Natural killer cell (primary cell): Measurements from ENCODE around the gene METTL9. TPM values are rescaled to one million over a fixed set of nuclear protein-coding genes. Genes with fewer than 3 reads are reported as not detected.
A peak's percentile ranks its signal among the peaks of the same experiment; 100 is the strongest.

ENCODE experiments used
- ATAC-seq, 3 donors: fragments of 150-1000 bp in 2 of 3; fragments of 200-7000 bp in 1 of 3; cut with Tn5 transposase; 1 replicate in 1 of 3; 2 replicates in 2 of 3; pipeline ENCODE4 v1.10.0; 2021; ENCODE audit warnings: mild to moderate bottlenecking in 2 of 3, moderate library complexity in 2 of 3
- DNase-seq, 2 donors: peaks; one replicate each; pipeline versions ENCODE4 v3.0.0 to v3.0.0-alpha.2; 2013 to 2021; ENCODE audit warnings: mixed read lengths in 1 of 2
- H3K27ac ChIP-seq: one replicate; pipeline ENCODE4 v1.5.1; 2013; ENCODE audit warnings: mild to moderate bottlenecking, low read length
- H3K27me3 ChIP-seq: one replicate; pipeline ENCODE4 v1.6.1; 2013; ENCODE audit warnings: low read length; ENCODE audit not compliant: control insufficient read depth, insufficient read depth
- H3K36me3 ChIP-seq: one replicate; pipeline ENCODE4 v1.6.1; 2013; ENCODE audit warnings: low read length; ENCODE audit not compliant: control insufficient read depth, insufficient read depth
- H3K4me1 ChIP-seq: one replicate; pipeline ENCODE4 v1.6.1; 2013; ENCODE audit warnings: low read length; ENCODE audit not compliant: control insufficient read depth, insufficient read depth
- H3K4me3 ChIP-seq: one replicate; pipeline ENCODE4 v1.5.1; 2013; ENCODE audit warnings: low read length
- H3K9me3 ChIP-seq: one replicate; pipeline ENCODE4 v1.6.1; 2013; ENCODE audit warnings: low read length; ENCODE audit not compliant: control insufficient read depth, insufficient read depth
- H3K27ac Mint-ChIP-seq, 2 donors: one replicate each; pipeline ENCODE4 v1.8.0; 2022; ENCODE audit warnings: mild to moderate bottlenecking in 2 of 2, mixed read lengths in 2 of 2, moderate library complexity in 1 of 2
- H3K27me3 Mint-ChIP-seq, 2 donors: one replicate each; pipeline ENCODE4 v1.8.0; 2022; ENCODE audit warnings: low read depth in 2 of 2, mixed read lengths in 2 of 2
- H3K36me3 Mint-ChIP-seq: one replicate; pipeline ENCODE4 v1.8.0; 2022; ENCODE audit warnings: mixed read lengths
- H3K4me1 Mint-ChIP-seq, 2 donors: one replicate each; pipeline ENCODE4 v1.8.0; 2022; ENCODE audit warnings: mixed read lengths in 2 of 2
- H3K4me3 Mint-ChIP-seq: one replicate; pipeline ENCODE4 v1.8.0; 2022; ENCODE audit warnings: mild to moderate bottlenecking, moderate library complexity, mixed read lengths
- H3K9me3 Mint-ChIP-seq, 2 donors: one replicate each; pipeline ENCODE4 v1.8.0; 2022; ENCODE audit warnings: mixed read lengths in 2 of 2
- WGBS: methylation state at CpG from one replicate; pipeline ENCODE4 v1.1.7; 2013; ENCODE audit warnings: missing lambda C conversion rate; ENCODE audit not compliant: insufficient coverage; 5-methylcytosine and 5-hydroxymethylcytosine counted together
- intact Hi-C: fragments of 100-400 bp; cut with micrococcal nuclease; formaldehyde crosslinking; loops from one replicate; pipeline ENCODE4 v1.14.2; 2022
- total RNA-seq, 4 donors: library from RNA; stranded (reverse); fragments of 120-200 nt in 1 of 4; gene quantifications; one replicate each; pipeline versions ENCODE4 v1.2.3 to v1.2.4, GENCODE V29; 2013 to 2022
- TF ChIP-seq, protein P1 (sequence below): fragments of 200-600 bp; IDR thresholded peaks from one replicate; pipeline ENCODE4 v1.8.0; 2022; ENCODE audit warnings: antibody characterized with exemption

The METTL9 gene
- total RNA-seq, 3 donors from 2014 or later (not counting 1 experiment from before 2014, with no cell fraction given), result 73.1 to 110 (median 85.1) TPM

DNA sequence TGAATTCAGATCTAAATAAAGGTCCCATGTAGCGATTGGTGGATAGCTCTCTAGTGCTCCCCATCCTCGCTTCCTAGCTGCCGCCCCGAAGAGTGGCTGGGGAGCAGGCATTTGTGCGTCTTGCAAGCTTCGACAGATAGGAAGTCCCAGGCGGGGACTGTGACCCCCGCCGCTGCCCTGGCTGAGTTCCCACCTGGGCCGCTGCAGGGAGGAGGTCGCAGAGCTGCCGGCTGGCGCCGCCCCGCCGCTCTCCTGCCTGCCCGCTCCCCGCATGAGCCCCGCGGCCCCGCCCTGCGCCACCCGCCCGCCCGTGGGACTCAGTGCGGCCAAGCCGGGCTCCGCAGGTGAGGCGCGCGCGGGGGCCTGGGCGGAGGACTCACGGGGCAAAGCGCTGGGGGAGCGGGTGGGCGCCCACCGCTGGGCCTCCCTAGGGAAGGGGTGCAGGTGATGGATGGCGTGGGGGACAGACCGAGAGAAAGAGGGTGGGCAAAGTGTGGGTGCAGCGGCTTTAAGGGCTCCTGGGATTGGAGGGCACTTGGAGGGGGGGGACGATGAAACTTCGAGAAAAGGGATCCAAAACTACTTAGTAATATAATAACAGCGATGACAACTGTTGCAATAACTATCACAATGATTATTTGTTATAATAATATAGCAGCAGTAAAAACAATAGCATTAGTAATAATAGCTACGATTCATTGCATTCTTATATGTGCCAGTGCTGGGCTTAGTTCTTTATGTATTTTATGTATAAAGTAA, 64.7 kb downstream of the METTL9 start, which contains the start of gene OTOA:
TSS of gene OTOA (plus strand) at position 80 of the 759 bp plus-strand sequence. CDS start 14,547 bp downstream, outside the sequence.
- no peak within 1 kb of the TSS for H3K4me3 ChIP-seq
- WGBS, result 4% methylated on average over 41 of the region's 45 CpGs

DNA sequence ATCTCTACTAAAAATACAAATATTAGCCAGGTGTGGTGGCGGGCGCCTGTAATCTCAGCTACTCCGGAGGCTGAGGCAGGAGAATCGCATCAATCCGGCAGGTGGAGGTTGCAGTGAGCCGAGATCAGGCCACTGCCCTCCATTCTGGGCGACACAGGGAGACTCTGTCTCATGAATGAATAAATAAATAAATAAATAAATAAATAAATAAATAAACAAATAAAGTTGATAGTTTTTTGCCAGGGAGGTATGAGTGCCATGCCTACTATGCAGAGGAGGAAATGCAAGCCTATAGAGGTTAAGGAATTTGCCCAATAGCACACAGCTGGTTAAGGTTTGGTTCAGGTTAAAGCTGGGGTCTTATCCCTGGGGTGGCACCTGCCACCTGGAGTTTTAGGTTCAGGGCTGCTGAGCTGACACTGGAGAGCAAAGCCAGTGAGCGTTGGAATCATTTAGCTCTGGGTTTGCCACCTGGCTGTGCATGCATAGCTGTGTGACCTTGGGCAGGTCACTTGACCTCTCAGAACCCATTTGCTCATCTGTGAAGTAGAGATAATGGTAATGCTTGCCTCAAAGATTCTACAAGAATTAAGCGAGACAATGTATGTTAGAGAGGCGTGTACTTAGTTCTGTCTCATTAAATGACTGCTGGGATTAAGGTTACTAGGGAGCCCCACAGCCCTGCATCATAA, 65.6 kb downstream of the METTL9 start:
- Mint-ChIP-seq H3K4me1 (peaks cover 0 to 14% of the 10 kb centered on the region in 2 donors), H3K4me3 (no peak overlapping the region), H3K9me3 (no peaks in the 10 kb centered on the region), H3K36me3 (no peaks in the 10 kb centered on the region), H3K27ac (no peak overlapping the region), H3K27me3 (peaks cover 0 to 10% of the 10 kb centered on the region in 2 donors)
- no peaks in the 10 kb centered on the region for H3K9me3 ChIP-seq
- 94% methylated on average over 9 of the region's 10 CpGs for WGBS
- no peak overlapping the region for H3K4me3 ChIP-seq
- no peaks in the 10 kb centered on the region for H3K36me3 ChIP-seq
- no peak overlapping the region for H3K27ac ChIP-seq
- H3K4me1 ChIP-seq, result peaks cover 13% of the 10 kb centered on the region
- TF ChIP-seq, protein P1, sequence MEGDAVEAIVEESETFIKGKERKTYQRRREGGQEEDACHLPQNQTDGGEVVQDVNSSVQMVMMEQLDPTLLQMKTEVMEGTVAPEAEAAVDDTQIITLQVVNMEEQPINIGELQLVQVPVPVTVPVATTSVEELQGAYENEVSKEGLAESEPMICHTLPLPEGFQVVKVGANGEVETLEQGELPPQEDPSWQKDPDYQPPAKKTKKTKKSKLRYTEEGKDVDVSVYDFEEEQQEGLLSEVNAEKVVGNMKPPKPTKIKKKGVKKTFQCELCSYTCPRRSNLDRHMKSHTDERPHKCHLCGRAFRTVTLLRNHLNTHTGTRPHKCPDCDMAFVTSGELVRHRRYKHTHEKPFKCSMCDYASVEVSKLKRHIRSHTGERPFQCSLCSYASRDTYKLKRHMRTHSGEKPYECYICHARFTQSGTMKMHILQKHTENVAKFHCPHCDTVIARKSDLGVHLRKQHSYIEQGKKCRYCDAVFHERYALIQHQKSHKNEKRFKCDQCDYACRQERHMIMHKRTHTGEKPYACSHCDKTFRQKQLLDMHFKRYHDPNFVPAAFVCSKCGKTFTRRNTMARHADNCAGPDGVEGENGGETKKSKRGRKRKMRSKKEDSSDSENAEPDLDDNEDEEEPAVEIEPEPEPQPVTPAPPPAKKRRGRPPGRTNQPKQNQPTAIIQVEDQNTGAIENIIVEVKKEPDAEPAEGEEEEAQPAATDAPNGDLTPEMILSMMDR, result no peak
- ATAC-seq (no peak), DNase-seq (no peak)
- peaks cover 6% of the 10 kb centered on the region for H3K27me3 ChIP-seq
- intact Hi-C loops, result no loop called here

More for the DNA sequence above, 64.7 kb downstream of the METTL9 start, which contains the start of gene OTOA:
- Histone ChIP-seq H3K4me1 (peaks cover 13% of the 10 kb centered on the region), H3K36me3 (no peaks in the 10 kb centered on the region), H3K9me3 (no peaks in the 10 kb centered on the region), H3K27ac (no peak within 1 kb of the TSS), H3K27me3 (peaks cover 6% of the 10 kb centered on the region)
- peak; percentile 54 to 77 (median 73) for ATAC-seq
- Mint-ChIP-seq H3K4me1 (peaks cover 0 to 14% of the 10 kb centered on the region in 2 donors), H3K27me3 (peaks cover 0 to 7% of the 10 kb centered on the region in 2 donors), H3K4me3 (peak within 1 kb of the TSS; percentile 74), H3K9me3 (no peaks in the 10 kb centered on the region), H3K36me3 (no peaks in the 10 kb centered on the region), H3K27ac (no peak within 1 kb of the TSS)
- TF ChIP-seq, protein P1, result no peak
- intact Hi-C loops, result no loop called here
- peak in 1 of 2 donors; percentile 48 for DNase-seq

DNA sequence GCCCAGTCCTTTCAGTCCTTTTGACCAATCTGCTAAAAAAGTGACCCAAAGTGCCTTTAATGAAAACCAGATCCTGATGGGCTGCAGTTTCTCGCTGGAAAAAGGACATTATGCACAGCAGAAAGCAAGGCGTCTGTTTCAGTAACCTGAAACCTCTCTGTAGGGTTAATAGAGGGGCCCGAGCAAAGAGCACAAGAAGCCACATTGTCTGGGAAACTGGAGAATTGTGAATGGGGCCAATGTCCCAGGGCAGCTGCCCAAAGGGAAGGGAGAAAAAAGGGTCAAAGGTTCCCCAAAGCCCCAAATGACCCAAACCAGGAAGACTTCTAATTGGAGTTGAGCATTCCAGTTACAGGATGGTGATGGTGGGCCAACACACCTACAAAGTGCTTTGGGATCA, 67.4 kb downstream of the METTL9 start:
- no peaks in the 10 kb centered on the region for H3K9me3 ChIP-seq
- TF ChIP-seq, protein P1, result no peak
- ATAC-seq (no peak), DNase-seq (no peak)
- H3K4me1 ChIP-seq, result peaks cover 8% of the 10 kb centered on the region
- Mint-ChIP-seq H3K9me3 (no peaks in the 10 kb centered on the region), H3K27ac (no peak overlapping the region), H3K4me3 (no peak overlapping the region), H3K27me3 (peaks cover 11 to 13% of the 10 kb centered on the region in 2 donors), H3K36me3 (no peaks in the 10 kb centered on the region), H3K4me1 (peaks cover 0 to 8% of the 10 kb centered on the region in 2 donors)
- intact Hi-C loops, result no loop called here
- H3K27me3 ChIP-seq, result peaks cover 6% of the 10 kb centered on the region
- H3K4me3 ChIP-seq, result no peak overlapping the region
- no peaks in the 10 kb centered on the region for H3K36me3 ChIP-seq
- H3K27ac ChIP-seq, result no peak overlapping the region
- WGBS, result 96% methylated on average over 3 of the region's 3 CpGs
